ENCODE results near the gene EMILIN1. TPM values are rescaled to one million over a fixed set of nuclear protein-coding genes. Genes with fewer than 3 reads are reported as not detected.

The EMILIN1 gene
- total RNA-seq, 1 donor from 2014 or later, result 18.4 TPM

DNA sequence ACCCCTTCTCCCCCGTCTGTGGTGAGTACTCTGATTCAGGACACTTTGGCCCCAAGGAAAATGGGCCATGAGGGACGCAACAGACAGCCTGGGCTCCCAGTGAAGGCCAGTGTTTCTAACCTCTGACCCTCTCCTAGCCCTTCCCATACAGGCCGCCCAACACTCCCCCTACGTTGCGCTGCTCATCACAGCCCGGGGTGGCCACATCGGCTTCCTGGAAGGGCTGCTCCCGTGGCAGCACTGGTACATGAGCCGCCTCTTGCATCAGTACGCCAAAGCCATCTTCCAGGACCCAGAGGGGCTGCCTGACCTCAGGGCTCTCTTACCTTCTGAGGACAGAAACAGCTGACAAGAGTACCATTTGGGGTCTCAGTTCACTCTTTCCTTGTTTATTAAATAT lies 52.0 kb downstream of the EMILIN1 start:
- Histone ChIP-seq H3K27ac (replicated peaks) (no peak overlapping the region), H3K27me3 (ENCODE audit: low read depth) (no peaks in the 10 kb centered on the region), H3K36me3 (peaks cover 33% of the 10 kb centered on the region), H3K4me3 (no peak overlapping the region), H3K4me1 (peaks cover 28% of the 10 kb centered on the region), H3K9me3 (replicated peaks) (no peaks in the 10 kb centered on the region)
- TF ChIP-seq, protein P1, sequence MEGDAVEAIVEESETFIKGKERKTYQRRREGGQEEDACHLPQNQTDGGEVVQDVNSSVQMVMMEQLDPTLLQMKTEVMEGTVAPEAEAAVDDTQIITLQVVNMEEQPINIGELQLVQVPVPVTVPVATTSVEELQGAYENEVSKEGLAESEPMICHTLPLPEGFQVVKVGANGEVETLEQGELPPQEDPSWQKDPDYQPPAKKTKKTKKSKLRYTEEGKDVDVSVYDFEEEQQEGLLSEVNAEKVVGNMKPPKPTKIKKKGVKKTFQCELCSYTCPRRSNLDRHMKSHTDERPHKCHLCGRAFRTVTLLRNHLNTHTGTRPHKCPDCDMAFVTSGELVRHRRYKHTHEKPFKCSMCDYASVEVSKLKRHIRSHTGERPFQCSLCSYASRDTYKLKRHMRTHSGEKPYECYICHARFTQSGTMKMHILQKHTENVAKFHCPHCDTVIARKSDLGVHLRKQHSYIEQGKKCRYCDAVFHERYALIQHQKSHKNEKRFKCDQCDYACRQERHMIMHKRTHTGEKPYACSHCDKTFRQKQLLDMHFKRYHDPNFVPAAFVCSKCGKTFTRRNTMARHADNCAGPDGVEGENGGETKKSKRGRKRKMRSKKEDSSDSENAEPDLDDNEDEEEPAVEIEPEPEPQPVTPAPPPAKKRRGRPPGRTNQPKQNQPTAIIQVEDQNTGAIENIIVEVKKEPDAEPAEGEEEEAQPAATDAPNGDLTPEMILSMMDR (IDR thresholded peaks at IDR 0.05; ENCODE audit: borderline replicate concordance), result no peak
- no peak for DNase-seq
- intact Hi-C loops (cut with micrococcal nuclease), result no loop called here

DNA sequence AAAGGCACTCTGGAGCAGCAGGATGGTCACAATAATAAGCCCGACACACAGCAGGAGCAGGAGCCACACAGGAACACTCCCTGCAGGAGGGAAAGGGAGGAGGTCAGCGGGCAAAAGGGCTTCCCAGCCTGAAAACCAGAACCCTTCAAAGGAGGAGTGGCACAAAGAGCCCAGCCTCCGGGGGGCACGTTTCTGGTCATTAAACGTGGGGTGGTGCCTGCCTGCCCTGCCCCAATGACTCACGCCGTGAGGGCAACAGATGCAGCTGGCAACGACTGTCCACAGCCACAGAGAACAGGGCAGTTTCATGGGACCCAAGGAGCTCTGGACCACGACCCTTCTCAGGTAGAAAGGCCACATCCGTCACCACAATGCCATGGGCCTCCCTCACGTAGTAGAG lies 53.0 kb downstream of the EMILIN1 start:
- no peaks in the 10 kb centered on the region for H3K27me3 ChIP-seq (ENCODE audit: low read depth)
- DNase-seq, result no peak
- intact Hi-C loops (cut with micrococcal nuclease), result no loop called here
- H3K4me3 ChIP-seq, result no peak overlapping the region
- H3K36me3 ChIP-seq, result peaks cover 33% of the 10 kb centered on the region
- H3K27ac ChIP-seq (replicated peaks), result no peak overlapping the region
- no peaks in the 10 kb centered on the region for H3K9me3 ChIP-seq (replicated peaks)
- H3K4me1 ChIP-seq, result peaks cover 23% of the 10 kb centered on the region
- TF ChIP-seq, protein P1 (IDR thresholded peaks at IDR 0.05; ENCODE audit: borderline replicate concordance), result no peak

DNA sequence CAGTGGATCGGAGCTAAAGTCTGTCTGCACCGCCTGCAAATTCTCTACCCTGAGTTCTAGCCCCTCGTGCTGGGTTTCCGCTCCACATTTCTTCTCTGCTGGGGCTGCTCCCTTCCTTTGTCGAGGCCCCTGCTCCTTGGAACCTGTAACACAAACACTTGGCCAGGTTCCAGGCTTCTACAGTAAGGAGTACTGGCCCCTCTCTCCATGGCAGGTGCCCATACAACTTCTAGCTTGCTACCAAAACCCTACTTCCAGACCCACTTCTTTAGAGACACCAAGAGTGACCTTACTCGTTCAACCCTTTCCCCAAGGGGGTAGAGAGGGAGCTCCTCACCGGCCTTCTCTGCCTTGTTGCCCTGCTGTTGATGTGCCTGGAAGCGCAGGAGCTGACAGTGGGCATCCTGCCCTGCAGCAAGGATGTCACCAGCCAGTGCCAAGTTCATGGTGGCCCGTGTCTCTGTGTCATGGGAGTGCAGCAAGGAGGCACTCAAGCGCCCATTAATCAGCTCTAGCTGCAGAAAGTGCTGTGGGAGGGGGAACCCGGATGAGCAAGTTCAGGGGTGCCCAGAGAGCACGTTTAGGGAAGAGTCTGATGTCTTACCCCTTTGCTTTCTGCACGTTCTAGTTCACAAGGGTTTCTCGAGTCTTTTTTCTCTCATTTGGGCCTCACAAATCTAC lies 54.9 kb downstream of the EMILIN1 start:
- TF ChIP-seq, protein P1 (IDR thresholded peaks at IDR 0.05; ENCODE audit: borderline replicate concordance), result no peak
- Histone ChIP-seq H3K4me3 (peak overlapping the region; percentile 99), H3K27ac (replicated peaks) (peak overlapping the region; percentile 94), H3K9me3 (replicated peaks) (no peaks in the 10 kb centered on the region), H3K4me1 (peaks cover 23% of the 10 kb centered on the region), H3K36me3 (peaks cover 33% of the 10 kb centered on the region), H3K27me3 (ENCODE audit: low read depth) (no peaks in the 10 kb centered on the region)
- no peak for DNase-seq
- intact Hi-C loops (cut with micrococcal nuclease), result no loop called here

DNA sequence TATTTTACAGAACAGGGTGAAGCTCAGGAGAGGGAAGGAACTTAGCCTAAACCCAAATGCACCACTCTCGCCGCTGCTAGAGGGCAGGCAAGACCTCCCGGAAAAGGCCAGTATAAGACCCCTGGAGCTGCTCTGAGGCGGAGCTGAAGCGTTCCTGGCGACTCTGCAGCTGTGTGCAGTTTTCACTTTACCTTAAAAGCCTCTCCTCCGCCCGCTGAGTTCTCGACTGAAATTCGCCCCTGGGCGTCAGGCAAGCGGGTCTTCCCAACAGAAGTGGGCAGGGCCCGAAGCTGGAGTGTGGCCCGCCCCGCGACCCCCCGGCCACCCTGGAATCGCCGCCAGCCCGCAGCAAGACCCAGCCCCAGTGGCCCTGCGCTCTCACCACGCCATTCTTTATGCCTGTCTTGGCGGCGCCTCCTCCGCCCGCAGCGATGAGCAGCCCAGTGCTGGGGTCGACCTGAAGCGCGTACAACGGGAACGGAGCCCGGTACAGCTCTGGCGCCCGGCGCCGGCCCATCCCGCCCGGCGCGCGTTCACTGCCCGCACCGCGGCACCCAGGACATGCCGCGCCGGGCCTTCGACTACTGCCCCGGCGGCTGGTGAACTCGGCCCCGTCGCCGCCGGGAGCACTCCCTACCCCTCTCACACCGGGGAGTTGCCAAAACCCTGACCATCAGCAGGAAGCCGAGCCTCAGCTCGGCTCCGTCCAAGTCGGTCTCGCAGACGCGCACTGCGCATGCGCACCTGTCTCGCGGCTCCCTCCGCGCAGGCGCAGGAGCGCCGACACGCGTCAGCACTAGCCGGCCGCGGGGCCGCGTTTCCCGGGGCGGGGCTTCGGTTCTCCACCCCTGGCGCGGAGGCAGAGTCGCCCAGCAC lies 55.7 kb downstream of the EMILIN1 start, which contains the start of gene PREB:
Gene PREB, minus strand, starts transcription at position 732 of the 876 bp plus-strand sequence. Its CDS starts 215 bp downstream, at position 517.
- peaks cover 23% of the 10 kb centered on the region for H3K4me1 ChIP-seq
- H3K36me3 ChIP-seq, result peaks cover 33% of the 10 kb centered on the region
- H3K4me3 ChIP-seq, result peak within 1 kb of the TSS; percentile 99
- intact Hi-C loops (cut with micrococcal nuclease), result no loop called here
- TF ChIP-seq, protein P1 (IDR thresholded peaks at IDR 0.05; ENCODE audit: borderline replicate concordance), result no peak
- peak within 1 kb of the TSS; percentile 94 for H3K27ac ChIP-seq (replicated peaks)
- peak; percentile 97 for DNase-seq
- no peaks in the 10 kb centered on the region for H3K9me3 ChIP-seq (replicated peaks)
- no peaks in the 10 kb centered on the region for H3K27me3 ChIP-seq (ENCODE audit: low read depth)

DNA sequence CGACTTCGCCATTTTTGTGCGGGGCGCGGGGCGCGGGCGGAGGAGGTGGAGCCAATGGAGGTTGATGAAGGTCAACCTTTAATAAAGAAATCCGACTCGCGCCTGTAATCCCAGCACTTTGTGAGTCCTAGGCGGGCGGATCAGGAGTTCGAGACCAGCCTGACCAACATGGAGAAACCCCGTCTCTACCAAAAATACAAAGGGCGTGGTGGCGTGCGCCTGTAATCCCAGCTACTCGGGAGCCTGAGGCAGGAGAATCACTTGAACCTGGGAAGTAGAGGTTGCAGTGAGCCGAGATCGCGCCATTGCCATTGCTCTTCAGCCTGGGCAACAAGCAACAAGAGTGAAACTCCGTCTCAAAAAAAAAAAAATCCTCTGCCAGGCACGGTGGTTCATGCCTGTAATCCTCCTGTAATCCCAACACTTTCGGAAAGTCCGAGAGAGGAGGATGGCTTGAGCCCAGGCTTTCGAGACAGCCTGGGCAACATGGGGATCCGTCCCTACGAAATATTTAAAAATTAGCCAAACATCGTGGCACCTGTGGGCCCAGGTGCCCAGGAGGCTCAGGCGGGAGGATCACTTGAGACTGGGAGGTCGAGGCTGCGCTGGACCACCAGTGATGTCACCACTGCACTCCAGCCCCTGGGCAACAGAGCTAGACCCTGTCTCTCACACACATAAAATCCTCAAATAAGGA lies 56.5 kb downstream of the EMILIN1 start:
- peaks cover 23% of the 10 kb centered on the region for H3K4me1 ChIP-seq
- H3K36me3 ChIP-seq, result peaks cover 29% of the 10 kb centered on the region
- TF ChIP-seq, protein P1 (IDR thresholded peaks at IDR 0.05; ENCODE audit: borderline replicate concordance), result no peak
- H3K27ac ChIP-seq (replicated peaks), result peak overlapping the region; percentile 94
- H3K9me3 ChIP-seq (replicated peaks), result no peaks in the 10 kb centered on the region
- H3K27me3 ChIP-seq (ENCODE audit: low read depth), result no peaks in the 10 kb centered on the region
- intact Hi-C loops (cut with micrococcal nuclease), result no loop called here
- no peak for DNase-seq
- H3K4me3 ChIP-seq, result peak overlapping the region; percentile 99
